D341Med (cell line): ENCODE data around the gene ARMC8.

ENCODE experiments used
- DNase-seq: peaks from one replicate; pipeline ENCODE4 v3.0.0; 2012; ENCODE audit warnings: low spot score

ARMC8 gene

DNA sequence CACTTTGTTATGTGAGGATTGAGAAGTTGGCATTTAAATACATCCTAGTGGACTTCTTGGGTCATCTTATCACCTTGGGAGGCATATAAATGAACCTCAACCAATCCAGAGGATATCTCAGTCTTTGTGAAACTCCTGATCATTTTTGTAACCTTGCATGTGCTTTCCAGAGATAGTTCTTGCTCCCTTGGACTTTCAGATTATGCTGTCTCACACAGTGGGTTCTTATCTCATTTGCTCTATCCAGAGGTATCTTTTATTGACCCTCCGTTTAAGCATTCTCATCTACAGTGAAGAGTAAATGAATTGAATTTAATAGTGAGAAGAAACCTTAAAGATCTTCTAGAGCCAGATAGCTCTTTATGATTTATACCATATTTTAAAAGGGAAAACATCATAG lies 10.4 kb downstream of the ARMC8 start:
- no peak for DNase-seq

DNA sequence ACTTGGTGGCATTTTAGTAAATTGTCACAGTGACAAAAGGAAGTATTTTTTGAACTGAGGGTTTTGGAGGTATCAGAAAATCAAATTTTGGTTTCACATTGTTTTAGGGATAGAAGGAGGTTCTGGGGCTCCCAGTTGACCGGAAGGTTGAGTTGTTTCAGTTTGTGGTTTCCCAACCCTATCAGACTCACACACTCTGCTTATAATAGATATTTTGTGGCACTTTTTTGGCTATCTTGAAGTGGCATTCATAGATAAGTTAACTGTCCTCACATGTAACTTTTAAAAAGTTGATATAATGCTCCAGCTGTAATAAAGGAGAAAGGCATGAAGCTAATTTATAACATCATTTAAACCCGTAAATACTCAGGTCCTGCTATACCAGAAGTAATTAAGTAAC lies 12.8 kb downstream of the ARMC8 start:
- DNase-seq = no peak

DNA sequence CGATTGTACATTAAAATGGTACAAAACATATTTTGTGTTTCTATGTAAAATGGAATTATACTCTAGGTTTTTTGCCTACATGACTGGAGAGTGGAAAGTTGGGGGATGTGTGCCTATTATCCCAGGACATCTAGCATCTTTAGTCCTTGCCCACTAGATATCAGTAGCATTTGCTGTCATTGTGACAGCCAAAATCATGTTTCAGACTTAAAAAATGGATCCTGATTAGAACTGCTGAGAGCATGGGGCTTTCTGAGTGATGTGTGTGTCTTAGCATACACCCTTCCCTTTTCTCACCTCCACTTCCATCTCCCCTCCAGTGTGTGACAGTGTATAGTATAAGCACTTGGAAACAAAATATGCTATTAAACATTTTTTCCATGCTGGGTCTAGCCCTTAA lies 13.3 kb downstream of the ARMC8 start:
- DNase-seq = no peak

DNA sequence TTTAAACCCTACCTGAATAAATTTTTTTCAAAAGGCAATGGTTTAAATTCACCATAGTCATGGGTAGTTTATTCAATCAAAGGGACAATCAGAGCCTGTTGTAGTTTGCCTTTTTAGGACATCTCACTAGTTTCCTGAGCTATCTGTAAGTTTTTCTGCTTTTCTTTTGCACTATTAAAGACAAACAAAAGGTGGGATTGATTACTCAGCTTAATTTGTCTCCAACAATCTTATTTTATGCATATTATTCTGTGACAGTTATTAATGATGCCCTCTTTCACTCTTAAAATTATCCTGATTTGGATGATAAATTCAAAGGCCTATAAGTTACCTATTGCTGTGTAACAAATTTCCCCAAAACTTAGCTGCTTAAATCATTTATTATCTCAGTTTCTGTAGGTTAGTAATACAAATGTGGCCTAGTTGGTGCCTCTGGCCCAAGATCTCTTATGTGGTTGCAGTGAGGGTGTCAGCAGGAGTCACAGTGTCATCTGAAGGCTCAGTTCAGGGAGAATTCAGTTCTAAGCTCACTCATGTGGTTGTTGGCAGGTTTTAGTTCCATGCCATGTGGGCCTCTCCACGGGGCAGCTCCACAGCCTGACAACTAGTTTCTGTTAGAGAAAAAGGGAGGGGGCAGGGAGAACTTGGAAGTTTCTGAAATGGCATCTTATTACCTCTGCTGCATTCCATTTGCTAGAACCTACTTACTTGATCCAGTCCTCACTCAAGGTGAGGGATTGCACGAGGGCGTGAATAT lies 16.0 kb downstream of the ARMC8 start:
- no peak for DNase-seq

DNA sequence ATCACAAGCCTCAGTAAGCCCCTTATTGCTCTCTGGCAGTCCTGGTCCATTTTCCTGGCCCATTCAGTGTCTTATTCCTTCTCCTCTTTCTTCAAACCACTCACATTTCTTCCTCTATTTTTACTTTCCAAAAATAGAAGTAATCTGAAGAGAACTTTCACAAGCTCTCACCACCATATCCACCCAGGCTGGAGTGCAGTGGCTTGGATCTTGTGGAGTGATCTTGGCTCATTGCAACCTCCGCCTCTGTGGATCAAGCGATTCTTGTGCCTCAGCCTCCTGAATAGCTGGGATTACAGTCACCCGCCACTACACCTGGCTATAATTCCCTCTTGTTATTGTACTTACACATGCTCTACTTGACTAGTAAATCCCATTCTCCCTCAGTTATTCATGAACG lies 16.8 kb downstream of the ARMC8 start:
- DNase-seq = no peak

DNA sequence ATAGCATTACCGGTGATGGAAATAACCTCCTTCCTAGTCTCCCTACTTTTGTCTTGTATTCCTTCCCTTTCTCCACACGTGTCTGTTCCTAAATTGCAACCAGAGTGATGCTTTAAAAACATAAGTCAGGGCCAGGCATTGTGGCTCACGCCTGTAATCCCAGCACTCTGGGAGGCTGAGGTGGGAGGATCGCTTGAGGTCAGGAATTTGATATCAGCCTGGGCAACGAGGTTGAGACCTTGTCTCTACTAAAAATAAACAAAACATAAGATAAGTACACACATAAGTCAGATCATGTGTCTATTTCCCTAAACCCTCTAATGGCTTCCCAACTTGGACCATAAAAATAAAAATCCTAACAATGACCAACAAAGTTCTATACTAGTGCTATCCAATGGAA lies 18.4 kb downstream of the ARMC8 start:
- no peak for DNase-seq

DNA sequence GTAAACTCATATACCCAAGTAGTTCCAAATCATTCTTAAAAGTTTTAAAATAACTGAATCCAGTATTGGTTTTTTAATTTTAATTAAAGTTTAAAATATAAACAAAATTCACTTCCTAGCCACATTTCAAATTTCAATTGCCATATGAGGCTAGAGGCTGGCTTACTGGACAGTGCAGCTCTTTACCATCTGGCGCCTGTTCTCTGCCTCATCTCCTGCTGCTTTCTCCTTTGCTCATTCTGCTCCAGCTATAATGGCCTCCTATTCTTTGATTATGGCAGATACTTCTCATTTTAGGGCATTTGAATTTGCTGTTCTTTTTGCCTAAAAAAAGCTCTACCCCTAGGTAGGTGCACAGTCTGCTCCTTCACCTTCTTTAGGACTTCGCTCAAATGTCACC lies 19.1 kb downstream of the ARMC8 start:
- no peak for DNase-seq

DNA sequence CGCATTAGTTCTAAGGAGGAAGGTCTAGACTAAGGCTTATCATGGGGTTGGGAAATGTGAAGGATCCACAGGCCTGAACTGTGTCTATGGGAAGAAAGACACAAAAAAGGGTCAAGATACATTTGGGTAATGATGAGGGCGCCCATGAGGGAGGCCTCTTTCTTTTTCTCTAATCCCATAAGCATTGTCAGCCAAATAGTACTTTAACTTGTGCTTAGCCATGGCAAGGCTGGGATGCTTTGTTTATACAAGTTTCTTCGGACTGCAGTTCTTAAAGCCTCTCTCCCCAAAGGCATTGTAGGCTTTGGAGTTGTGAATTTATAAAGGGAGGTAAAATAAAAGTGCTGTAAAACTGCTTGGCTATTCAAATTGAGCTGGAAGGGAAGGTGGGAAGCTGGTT lies 23.4 kb downstream of the ARMC8 start:
- peak; percentile 28 for DNase-seq

DNA sequence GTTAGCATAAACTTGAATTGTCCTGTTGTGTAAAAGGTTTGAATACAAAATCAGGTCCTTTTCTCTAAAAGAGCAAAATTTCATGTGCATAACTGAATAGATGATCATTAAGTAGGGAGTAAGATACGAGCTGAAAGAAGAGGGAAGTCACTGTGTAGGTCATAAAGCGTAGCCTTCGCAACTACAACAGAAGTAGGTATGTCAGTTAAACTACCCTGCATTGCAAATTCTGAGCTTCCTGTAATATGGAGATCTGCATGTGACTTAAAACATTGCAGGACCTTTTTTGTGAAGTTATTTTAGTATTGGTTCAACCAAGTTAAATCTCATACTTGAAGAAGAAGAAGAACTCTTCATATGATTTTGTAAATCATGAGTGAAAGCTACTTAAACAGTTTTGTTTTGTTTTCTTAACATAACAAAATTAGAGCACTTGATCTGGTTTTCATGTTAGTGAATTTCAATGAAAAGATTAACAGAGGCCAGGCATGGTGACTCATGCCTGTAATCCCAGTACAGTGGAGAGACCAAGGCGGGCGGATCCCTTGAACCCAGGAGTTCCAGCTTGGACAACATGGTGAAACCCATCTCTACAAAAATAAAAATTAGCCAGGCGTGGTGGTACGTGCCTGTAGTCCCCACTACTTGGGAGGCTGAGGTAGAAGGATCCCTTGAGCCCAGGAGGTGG lies 26.4 kb downstream of the ARMC8 start:
- no peak for DNase-seq

DNA sequence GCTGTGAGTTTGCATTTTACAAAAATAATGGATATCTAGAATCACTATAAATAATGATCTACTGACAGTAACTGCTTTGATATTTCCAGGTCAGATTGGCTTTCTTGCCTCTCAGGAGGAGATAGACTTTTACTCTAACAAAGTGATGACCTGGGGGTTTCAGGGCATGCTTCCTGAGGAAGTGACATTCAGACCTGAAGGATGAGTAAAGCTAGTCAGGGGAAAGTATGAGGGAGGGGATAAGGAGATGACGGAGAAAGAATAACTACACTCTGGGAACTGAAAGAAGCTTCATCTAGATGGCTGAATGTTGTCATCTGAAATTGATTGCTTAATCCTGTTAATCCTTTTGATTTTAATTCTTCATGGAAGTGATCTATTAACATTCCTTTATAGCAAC lies 32.2 kb downstream of the ARMC8 start:
- no peak for DNase-seq

DNA sequence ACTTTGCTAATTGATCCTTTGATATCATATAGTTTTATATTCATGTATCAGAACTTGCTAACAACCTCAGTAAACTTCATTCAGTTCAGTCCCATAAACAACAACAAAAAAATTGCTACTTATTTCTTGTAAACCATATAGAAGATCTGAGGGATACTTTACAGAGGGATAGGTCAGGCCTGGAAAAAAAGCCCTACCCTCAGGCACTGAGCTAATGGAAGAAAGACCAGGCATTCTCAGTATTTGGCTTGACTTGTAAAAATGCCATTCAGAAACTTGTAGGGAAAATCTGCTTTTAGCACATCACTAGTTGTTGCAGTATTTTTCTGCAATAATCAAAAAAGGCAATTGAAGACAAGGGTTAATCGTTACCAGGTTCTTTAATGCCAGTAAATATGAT lies 33.1 kb downstream of the ARMC8 start:
- no peak for DNase-seq

DNA sequence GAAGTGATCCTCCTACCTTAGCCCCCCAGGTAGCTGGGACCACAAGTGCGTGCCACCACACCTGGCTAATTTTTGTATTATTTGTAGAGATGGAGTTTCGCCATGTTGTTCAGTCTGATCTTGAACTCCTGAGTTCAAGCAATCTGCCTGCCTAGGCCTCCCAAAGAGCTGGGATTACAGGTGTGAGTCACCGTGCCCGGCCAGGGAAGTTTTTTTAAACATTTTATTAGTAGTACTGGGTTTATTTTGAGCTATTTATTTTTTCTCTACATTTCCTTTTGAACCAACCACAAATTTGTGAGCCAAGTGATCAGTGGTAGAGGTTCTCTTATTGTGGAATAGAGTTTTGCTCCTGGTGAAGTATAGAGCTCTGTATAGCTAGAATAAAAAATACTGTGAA lies 33.7 kb downstream of the ARMC8 start:
- no peak for DNase-seq

DNA sequence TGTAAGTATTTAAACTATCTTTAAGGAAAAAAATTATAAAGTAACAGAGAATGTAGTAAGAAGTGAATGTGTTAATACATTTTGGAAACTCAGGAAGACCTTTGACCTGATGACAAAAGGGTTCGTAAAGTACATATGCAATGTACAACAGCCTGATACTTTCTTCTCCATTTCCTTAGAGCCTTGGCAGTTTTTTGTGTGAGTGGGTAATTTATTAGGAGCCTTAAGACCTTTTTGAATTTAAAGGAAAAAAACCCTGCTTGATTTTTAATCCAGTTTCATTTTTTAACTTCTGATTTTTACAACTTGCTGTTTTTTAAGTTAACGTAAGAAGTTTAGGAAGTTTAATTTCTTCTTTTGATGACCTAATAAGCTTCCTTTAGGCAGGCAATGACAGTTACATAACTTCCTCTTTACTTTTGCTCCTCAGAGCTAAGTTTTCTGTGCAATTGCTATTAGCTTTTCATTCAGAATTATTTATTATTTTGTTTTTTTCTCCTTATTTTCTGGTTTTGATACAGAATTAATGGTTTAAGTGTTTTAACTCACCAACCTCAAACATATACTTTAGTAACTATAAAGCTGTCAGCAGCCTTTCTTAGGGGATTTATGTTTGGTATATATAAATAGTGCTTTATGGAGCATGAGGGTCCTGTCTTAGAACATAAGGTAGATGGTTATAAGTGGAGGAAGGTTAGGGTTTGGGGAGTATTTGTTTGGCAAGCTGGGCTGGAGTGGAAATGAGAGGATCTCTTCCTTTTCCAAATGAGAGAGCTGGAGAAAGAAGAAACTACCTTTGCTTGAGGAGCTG lies 35.2 kb downstream of the ARMC8 start:
- DNase-seq = no peak

DNA sequence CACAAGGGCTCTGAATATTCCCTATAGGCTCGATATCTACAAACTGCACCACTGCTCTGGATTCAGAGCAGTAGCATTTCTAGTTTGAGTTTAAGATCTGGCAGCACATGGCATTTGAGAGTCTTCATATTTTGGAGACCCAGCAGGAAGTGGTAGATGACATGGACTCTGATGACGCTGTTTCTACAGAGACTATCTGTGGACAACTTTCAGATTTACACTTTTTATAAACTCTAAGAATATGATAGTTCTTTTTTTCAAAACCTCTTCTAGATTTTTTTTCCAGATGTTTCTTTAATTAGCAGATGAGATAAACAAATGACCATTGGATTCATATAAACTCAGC lies 35.8 kb downstream of the ARMC8 start:
- DNase-seq = no peak

DNA sequence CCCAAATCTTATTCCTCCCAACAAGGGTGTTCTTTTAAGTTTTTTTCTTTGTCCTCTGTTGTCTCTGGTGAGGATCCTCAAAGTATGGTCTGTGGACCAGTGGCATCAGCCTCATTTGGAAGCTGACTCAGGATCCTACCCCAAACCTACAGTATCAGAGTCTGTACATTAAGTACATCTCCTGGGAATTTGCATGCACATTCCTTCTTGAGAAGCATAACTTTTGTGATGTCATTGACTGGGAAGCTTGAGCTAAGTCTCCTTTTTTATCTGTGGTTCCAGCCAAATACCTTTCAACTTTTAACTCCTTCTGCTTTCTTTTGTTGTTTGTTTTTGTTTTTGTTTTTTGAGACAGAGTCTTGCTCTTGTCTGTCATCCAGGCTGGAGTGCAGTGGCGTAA lies 40.5 kb downstream of the ARMC8 start:
- no peak for DNase-seq

DNA sequence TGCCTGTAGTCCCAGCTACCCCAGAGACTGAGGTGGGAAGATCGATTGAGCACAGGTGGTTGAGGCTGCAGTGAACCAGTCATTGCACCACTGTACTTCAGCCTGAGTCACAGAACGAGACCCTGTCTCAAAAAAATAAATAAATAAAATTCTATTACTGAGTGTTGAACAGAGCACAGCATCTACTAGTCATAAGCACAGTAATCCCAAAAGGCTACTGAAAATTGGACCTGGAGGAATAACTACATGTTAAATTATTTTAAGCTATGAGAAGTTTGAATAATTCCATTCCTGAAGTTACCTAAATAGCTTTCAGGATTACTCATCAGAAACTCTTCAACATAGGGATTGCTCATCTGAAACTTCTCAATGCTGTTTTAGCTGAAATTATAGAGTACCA lies 43.4 kb downstream of the ARMC8 start:
- DNase-seq = no peak

DNA sequence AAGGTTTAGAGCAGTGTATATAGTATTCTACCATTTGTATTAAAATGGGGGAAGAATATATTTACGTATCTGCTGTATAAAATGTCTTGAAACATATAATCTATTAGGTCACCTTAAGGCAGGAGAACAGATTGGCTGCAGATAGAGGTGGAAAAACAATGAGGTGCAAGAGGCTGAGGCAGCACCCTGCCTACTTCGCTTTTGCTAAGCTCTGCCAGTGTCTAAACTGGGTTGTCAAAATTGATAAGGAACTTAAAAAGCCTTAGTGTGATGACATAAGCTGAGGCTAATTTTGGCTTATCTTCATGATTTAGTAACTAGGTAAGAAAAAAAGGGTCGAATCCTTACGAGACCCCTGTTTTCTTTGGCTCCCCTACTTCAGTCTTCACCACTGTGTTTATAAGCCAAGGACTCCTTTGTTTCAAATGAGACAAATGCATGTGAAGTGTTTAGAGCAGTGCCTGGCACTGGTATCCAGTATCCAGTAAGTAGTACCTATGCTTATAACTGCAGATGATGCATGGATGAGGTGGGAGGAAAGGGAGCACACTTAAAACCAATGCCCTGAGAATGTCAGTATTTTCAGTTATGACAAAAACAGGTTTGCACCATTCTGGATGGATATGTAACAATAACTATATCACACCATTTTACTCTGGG lies 45.7 kb downstream of the ARMC8 start:
- no peak for DNase-seq

DNA sequence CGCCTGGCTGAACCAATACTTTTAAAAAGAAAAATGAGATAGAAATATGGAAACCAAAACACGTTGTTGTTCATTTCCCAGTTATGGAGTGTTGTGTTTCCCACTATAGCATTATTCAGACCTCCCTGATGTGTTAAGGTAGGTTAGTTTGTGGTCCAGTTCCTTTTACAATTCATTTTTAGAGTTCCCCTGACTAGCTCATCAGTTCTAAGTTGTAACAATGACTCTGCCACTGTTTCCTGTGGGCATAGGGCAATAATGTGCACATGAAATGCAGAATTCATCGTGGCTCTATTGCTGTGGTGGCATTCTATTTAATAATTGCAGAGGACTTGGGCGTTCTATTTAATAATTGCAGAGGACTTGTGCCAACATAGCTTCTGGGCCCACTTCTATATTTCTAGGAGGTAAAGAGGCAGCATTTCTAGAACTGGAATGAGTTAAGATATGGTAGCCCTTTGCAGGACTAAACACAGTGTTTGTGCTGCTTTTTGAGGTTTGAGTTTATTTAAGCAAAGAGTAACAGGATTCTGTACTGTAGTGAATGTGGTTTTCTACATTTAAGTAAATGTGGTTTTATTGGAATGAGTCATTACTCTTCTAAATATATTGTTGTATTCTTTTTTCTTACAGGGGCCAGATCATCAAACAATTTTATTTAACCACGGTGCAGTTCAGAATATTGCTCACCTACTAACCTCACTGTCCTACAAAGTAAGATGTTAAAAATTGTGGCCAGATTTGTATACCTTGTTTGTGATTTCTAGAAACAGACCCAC lies 47.5 kb downstream of the ARMC8 start:
- DNase-seq = no peak

DNA sequence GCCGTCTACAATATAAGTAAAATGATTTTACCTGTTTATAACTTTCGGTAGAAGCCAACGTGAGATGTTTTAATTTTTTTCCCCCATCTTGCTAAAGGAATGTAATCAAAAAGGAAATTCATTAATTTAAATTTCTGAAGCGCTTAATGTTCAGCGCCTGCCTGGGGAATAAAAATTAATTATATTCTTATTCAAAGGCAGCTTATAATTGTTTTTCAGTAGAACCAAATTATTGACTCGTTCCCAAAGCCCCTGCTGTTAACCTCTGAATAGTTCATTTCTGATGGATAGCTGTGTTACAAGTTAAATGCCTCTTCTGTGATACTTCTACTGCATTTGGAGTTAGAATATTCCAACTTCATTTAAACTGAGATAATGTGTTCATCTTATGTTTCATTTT lies 51.6 kb downstream of the ARMC8 start:
- DNase-seq = no peak

DNA sequence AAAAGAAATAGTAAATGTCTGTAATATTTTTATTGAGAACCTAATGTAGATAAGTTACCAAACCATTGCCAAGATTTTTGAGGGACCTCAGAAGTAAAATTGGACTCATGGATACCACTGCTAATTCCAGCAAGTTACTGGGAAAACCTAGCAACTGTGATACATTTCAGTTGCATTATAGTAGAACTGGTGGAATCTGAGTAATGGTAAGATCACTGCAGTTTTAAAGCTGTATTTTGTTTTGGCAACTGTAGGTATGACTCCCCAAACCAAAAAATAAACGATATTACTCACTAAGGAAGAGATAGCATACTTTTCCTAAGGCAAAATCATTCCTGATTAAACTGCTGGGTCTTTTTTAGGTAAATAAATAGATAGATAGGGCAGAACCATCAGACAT lies 54.0 kb downstream of the ARMC8 start:
- no peak for DNase-seq

DNA sequence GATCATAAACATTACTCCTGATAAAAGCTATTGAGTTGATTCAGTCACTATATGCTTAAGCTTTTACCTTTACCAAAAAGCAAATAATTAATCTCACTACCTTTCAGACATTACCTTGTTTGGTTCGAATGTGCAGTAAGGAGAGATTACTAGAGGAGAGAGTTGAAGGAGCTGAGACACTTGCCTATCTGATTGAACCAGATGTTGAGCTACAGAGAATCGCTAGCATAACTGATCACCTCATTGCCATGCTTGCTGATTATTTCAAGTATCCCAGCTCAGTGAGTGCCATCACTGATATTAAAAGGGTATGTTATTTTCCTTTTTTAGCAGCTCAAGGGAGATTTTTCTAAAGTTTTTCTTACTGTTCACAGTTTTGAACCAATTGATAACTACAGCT lies 54.6 kb downstream of the ARMC8 start:
- DNase-seq = no peak

DNA sequence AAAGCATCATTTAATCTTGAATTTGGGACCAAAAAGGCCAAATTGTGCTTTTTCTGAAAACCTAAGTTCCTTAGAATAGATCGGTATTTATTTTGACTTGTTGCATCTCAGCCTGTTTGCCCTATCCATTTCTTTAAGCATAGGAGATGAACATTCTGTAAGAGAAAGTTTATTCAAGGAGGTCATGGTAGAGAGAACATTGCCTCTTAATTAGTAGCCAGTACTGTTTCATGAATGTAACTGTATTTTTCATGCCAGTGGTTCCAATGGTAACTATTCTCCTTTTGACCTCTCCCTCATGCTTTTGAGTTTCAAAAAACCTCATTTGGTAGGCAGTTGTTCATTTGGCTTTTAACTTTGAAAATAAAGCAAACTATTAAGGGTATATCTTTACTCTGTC lies 55.4 kb downstream of the ARMC8 start:
- DNase-seq = no peak
